GM23338 (cell line): ENCODE measurements around the gene GPR108. TPM values are rescaled to one million over a fixed set of nuclear protein-coding genes. Genes with fewer than 3 reads are reported as not detected.

ENCODE experiments used
- ATAC-seq: fragments of 200-7000 bp; cut with Tn5 transposase; 3 replicates; pipeline ENCODE4 v1.9.1; 2020
- DNase-seq: peaks from one replicate; pipeline ENCODE4 v3.0.0-alpha.2; 2015; ENCODE audit warnings: low spot score
- H2AFZ ChIP-seq: fragments of 200-600 bp; sonication (generic); 2 replicates; pipeline ENCODE4 v1.8.0; 2016; ENCODE audit warnings: antibody characterized with exemption, mild to moderate bottlenecking, moderate library complexity
- H3F3A ChIP-seq: fragments of 200-600 bp; sonication (generic); replicated peaks from 2 replicates; pipeline ENCODE4 v1.8.0; 2017; ENCODE audit warnings: antibody characterized with exemption, mixed run types, low read depth
- H3K27ac ChIP-seq: fragments of 200-600 bp; sonication (generic); 2 replicates; pipeline ENCODE4 v1.6.1; 2016; ENCODE audit warnings: low read depth
- H3K27me3 ChIP-seq: fragments of 200-600 bp; sonication (generic); 2 replicates; pipeline ENCODE4 v1.8.0; 2016; ENCODE audit warnings: mild to moderate bottlenecking, mixed run types, moderate library complexity; ENCODE audit not compliant: insufficient read depth
- H3K36me3 ChIP-seq: fragments of 200-600 bp; sonication (generic); 2 replicates; pipeline ENCODE4 v1.8.0; 2016; ENCODE audit warnings: mild to moderate bottlenecking; ENCODE audit not compliant: insufficient read depth
- H3K4me1 ChIP-seq: fragments of 200-600 bp; sonication (generic); 2 replicates; pipeline ENCODE4 v1.8.0; 2016; ENCODE audit warnings: mild to moderate bottlenecking, moderate library complexity; ENCODE audit not compliant: insufficient read depth
- H3K4me2 ChIP-seq: fragments of 200-600 bp; sonication (generic); 2 replicates; pipeline ENCODE4 v1.7.1; 2017; ENCODE audit warnings: mixed run types
- H3K4me3 ChIP-seq: fragments of 200-600 bp; sonication (generic); 2 replicates; pipeline ENCODE4 v1.6.1; 2016; ENCODE audit warnings: mixed run types
- H3K79me2 ChIP-seq: fragments of 200-600 bp; sonication (generic); replicated peaks from 2 replicates; pipeline ENCODE4 v1.8.0; 2017; ENCODE audit warnings: mild to moderate bottlenecking; ENCODE audit not compliant: insufficient read depth
- H3K9me2 ChIP-seq: fragments of 200-600 bp; sonication (generic); 2 replicates; pipeline ENCODE4 v1.8.0; 2017; ENCODE audit not compliant: insufficient read depth
- H4K20me1 ChIP-seq: fragments of 200-600 bp; sonication (generic); replicated peaks from 2 replicates; pipeline ENCODE4 v1.8.0; 2017; ENCODE audit warnings: mild to moderate bottlenecking; ENCODE audit not compliant: insufficient read depth
- H3K27ac Mint-ChIP-seq: 2 replicates; pipeline ENCODE4 v1.8.0; 2020; ENCODE audit warnings: inconsistent platforms, mild to moderate bottlenecking, moderate library complexity, mixed read lengths
- H3K27me3 Mint-ChIP-seq: 3 replicates; pipeline ENCODE4 v1.8.0; 2022; ENCODE audit warnings: low read depth, mild to moderate bottlenecking, moderate library complexity, mixed read lengths, inconsistent platforms; ENCODE audit not compliant: insufficient read depth, poor library complexity
- H3K36me3 Mint-ChIP-seq: 3 replicates; pipeline ENCODE4 v1.8.0; 2021; ENCODE audit warnings: low read depth, mild to moderate bottlenecking, inconsistent platforms, moderate library complexity, mixed read lengths
- H3K4me1 Mint-ChIP-seq: 3 replicates; pipeline ENCODE4 v1.8.0; 2020; ENCODE audit warnings: mild to moderate bottlenecking, inconsistent platforms, mixed read lengths
- H3K4me3 Mint-ChIP-seq: 3 replicates; pipeline ENCODE4 v1.8.0; 2021; ENCODE audit warnings: moderate library complexity, mild to moderate bottlenecking, inconsistent platforms, mixed read lengths
- H3K9me3 Mint-ChIP-seq: 3 replicates; pipeline ENCODE4 v1.8.0; 2020; ENCODE audit warnings: moderate library complexity, mild to moderate bottlenecking, inconsistent platforms, mixed read lengths
- CREB1 ChIP-seq: fragments of 250-450 bp; sonication (Bioruptor Pico); IDR thresholded peaks from 2 replicates; pipeline ENCODE4 v1.5.0; 2020; ENCODE audit warnings: low read depth, mild to moderate bottlenecking, moderate library complexity
- CTCF ChIP-seq, 2 experiments: fragments of 200-600 bp in 1 of 2; sonication (generic) in 1 of 2; conservative IDR thresholded peaks; 2 replicates each; pipeline versions ENCODE4 v1.5.1 to v1.6.1; 2016 to 2017; ENCODE audit warnings: antibody characterized with exemption in 2 of 2, low read depth in 2 of 2, mild to moderate bottlenecking in 2 of 2, moderate library complexity in 1 of 2
- ETS1 ChIP-seq: IDR thresholded peaks from 2 replicates; pipeline ENCODE4 v1.6.1; 2016; ENCODE audit warnings: antibody characterized with exemption
- EZH2 ChIP-seq: fragments of 200-600 bp; sonication (generic); IDR thresholded peaks from one replicate; pipeline ENCODE4 v1.8.0; 2017; ENCODE audit warnings: antibody characterized with exemption, mild to moderate bottlenecking, low read depth; ENCODE audit not compliant: unreplicated experiment
- EZH2phosphoT487 ChIP-seq: fragments of 200-600 bp; sonication (generic); IDR thresholded peaks from one replicate; pipeline ENCODE4 v1.8.1; 2018; ENCODE audit warnings: antibody characterized with exemption; ENCODE audit not compliant: unreplicated experiment
- JUNB ChIP-seq: IDR thresholded peaks from one replicate; pipeline ENCODE4 v1.6.1; 2016; ENCODE audit warnings: antibody characterized with exemption; ENCODE audit not compliant: unreplicated experiment
- NANOG ChIP-seq: IDR thresholded peaks from 2 replicates; pipeline ENCODE4 v1.6.1; 2016; ENCODE audit warnings: antibody characterized with exemption, borderline replicate concordance
- POLR2AphosphoS5 ChIP-seq: IDR thresholded peaks from 2 replicates; pipeline ENCODE4 v1.6.1; 2016; ENCODE audit warnings: antibody characterized with exemption, low read depth
- REST ChIP-seq: IDR thresholded peaks from one replicate; pipeline ENCODE4 v1.6.1; 2018; ENCODE audit warnings: antibody characterized with exemption; ENCODE audit not compliant: unreplicated experiment
- STAT1 ChIP-seq: IDR thresholded peaks from one replicate; pipeline ENCODE4 v1.6.1; 2016; ENCODE audit warnings: antibody characterized with exemption; ENCODE audit not compliant: unreplicated experiment
- ZNF114 ChIP-seq: fragments of 250-450 bp; sonication (Bioruptor Pico); IDR thresholded peaks from 2 replicates; pipeline ENCODE4 v1.5.0; 2020; ENCODE audit warnings: mild to moderate bottlenecking, moderate library complexity
- ZNF331 ChIP-seq: fragments of 250-450 bp; sonication (Bioruptor Pico); IDR thresholded peaks from 2 replicates; pipeline ENCODE4 v1.5.0; 2020; ENCODE audit warnings: low read depth, mild to moderate bottlenecking, moderate library complexity
- polyA plus RNA-seq: library from polyadenylated mRNA; unstranded; fragments of >200 nt; fragmentation: Nextera tagmentation; extraction: Ambion mirVana; gene quantifications from 2 replicates; pipeline ENCODE4 v1.2.1, GENCODE V29; 2016
- total RNA-seq: library from RNA; depleted of rRNA; stranded (reverse); fragments of >200 nt; shearing (Covaris generic); gene quantifications from 2 replicates; pipeline ENCODE4 v1.2.3, GENCODE V29; 2014

GPR108 gene
- total and polyA plus RNA-seq, 2 experiments from 2014 or later, result 44.8 to 57.9 TPM

- peaks cover 2% of the 10 kb centered on the region; the same call in 1 of the 2 replicates for H3K4me1 ChIP-seq
- TF ChIP-seq NANOG (no peak), CREB1 (no peak), POLR2AphosphoS5 (no peak), JUNB (no peak), ZNF331 (no peak), CTCF (conservative IDR thresholded peaks at IDR 0.05; ENCODE audit: low read depth in 2 of 2) (no peak)
- ATAC-seq, result no peak
- H4K20me1 ChIP-seq, result no peaks in the 10 kb centered on the region
- no peaks in the 10 kb centered on the region for H3K36me3 ChIP-seq
- H3K27me3 ChIP-seq, result peaks cover 21% of the 10 kb centered on the region
- no peak overlapping the region for H3K27ac ChIP-seq
- H3K27me3 Mint-ChIP-seq, result peaks cover 20% of the 10 kb centered on the region
- H3K4me3 ChIP-seq, result no peak overlapping the region
- H3K4me2 ChIP-seq, result no peak overlapping the region
- H3K79me2 ChIP-seq, result no peaks in the 10 kb centered on the region
- no peak overlapping the region for H3K4me3 Mint-ChIP-seq
- peaks cover 36% of the 10 kb centered on the region for H3K36me3 Mint-ChIP-seq
- no peak overlapping the region for H2AFZ ChIP-seq
- no peaks in the 10 kb centered on the region for H3K9me2 ChIP-seq
- H3K4me1 Mint-ChIP-seq, result no peaks in the 10 kb centered on the region; the same call in 2 of the 3 replicates
- H3F3A ChIP-seq, result peaks cover 8% of the 10 kb centered on the region
- H3K9me3 Mint-ChIP-seq, result peaks cover 88% of the 10 kb centered on the region
- no peak overlapping the region for H3K27ac Mint-ChIP-seq
- no peak for DNase-seq
Observed at GRCh38 chr19:6713773-6714692, 23.3 kb downstream of the GPR108 start.

GRCh38 chr19:6712692-6713670 lies 24.4 kb downstream of the GPR108 start:
- no peak overlapping the region for H3K4me2 ChIP-seq
- H3K4me1 ChIP-seq, result peaks cover 2% of the 10 kb centered on the region; the same call in 1 of the 2 replicates
- no peaks in the 10 kb centered on the region for H3K36me3 ChIP-seq
- no peaks in the 10 kb centered on the region for H3K79me2 ChIP-seq
- H3K27me3 ChIP-seq, result peaks cover 21% of the 10 kb centered on the region
- Mint-ChIP-seq H3K27ac (no peak overlapping the region), H3K4me3 (no peak overlapping the region), H3K36me3 (peaks cover 41% of the 10 kb centered on the region), H3K4me1 (no peaks in the 10 kb centered on the region; the same call in 2 of the 3 replicates), H3K27me3 (peaks cover 20% of the 10 kb centered on the region), H3K9me3 (peaks cover 88% of the 10 kb centered on the region)
- no peak overlapping the region for H3K4me3 ChIP-seq
- H4K20me1 ChIP-seq, result no peaks in the 10 kb centered on the region
- ATAC-seq (no peak), DNase-seq (no peak)
- H3K27ac ChIP-seq, result no peak overlapping the region
- peaks cover 8% of the 10 kb centered on the region for H3F3A ChIP-seq
- no peaks in the 10 kb centered on the region for H3K9me2 ChIP-seq
- no peak overlapping the region for H2AFZ ChIP-seq
- no peak for TF ChIP-seq NANOG
- TF ChIP-seq POLR2AphosphoS5, result no peak
- TF ChIP-seq ZNF114 (CRISPR knock-in tag), result no peak
- TF ChIP-seq ETS1, result no peak
- no peak for TF ChIP-seq JUNB
- no peak for TF ChIP-seq REST
- TF ChIP-seq ZNF331, result no peak
- no peak for TF ChIP-seq EZH2
- TF ChIP-seq CTCF (conservative IDR thresholded peaks at IDR 0.05; ENCODE audit: low read depth in 2 of 2), result no peak
- no peak for TF ChIP-seq STAT1
- TF ChIP-seq EZH2phosphoT487, result no peak
- TF ChIP-seq CREB1, result no peak
